NB4 (cell line): ENCODE results near the gene SELENBP1.
A peak's percentile ranks its signal among the peaks of the same experiment; 100 is the strongest.
"Not testable (repeated sequence)": the region's sequence is repeated elsewhere in the genome, so short reads cannot be mapped to it uniquely, and the experiment has no call there.

Experiments
- DNase-seq: peaks from one replicate; pipeline ENCODE4 v3.0.0; 2010; ENCODE audit warnings: low read depth
- H3K4me3 ChIP-seq: one replicate; pipeline ENCODE4 v1.5.1; 2011; ENCODE audit warnings: mild to moderate bottlenecking, low read depth, low read length, moderate library complexity
- CTCF ChIP-seq: IDR thresholded peaks from one replicate; pipeline ENCODE4 v1.5.1; 2012; ENCODE audit warnings: low read depth, low read length
- MYC ChIP-seq: IDR thresholded peaks from 2 replicates; pipeline ENCODE4 v1.6.1; 2011; ENCODE audit warnings: low read depth, low read length
- POLR2A ChIP-seq: IDR thresholded peaks from 2 replicates; pipeline ENCODE4 v1.6.1; 2011; ENCODE audit warnings: mild to moderate bottlenecking; ENCODE audit not compliant: insufficient read length; ENCODE audit errors: extremely low read depth
- TF ChIP-seq, protein P1 (sequence below): IDR thresholded peaks from 2 replicates; pipeline ENCODE4 v1.6.1; 2011; ENCODE audit warnings: low read depth, low read length

SELENBP1 gene

GRCh38 chr1:151402764-151403163, 30.3 kb upstream of the SELENBP1 start:
- TF ChIP-seq MYC (no peak), POLR2A (no peak), CTCF (no peak)
- TF ChIP-seq, protein P1, sequence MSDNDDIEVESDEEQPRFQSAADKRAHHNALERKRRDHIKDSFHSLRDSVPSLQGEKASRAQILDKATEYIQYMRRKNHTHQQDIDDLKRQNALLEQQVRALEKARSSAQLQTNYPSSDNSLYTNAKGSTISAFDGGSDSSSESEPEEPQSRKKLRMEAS = no peak
- H3K4me3 ChIP-seq = no peak overlapping the region
- DNase-seq = no peak

- no peak overlapping the region for H3K4me3 ChIP-seq
- DNase-seq = no peak
- TF ChIP-seq, protein P1 = no peak
- TF ChIP-seq POLR2A (no peak), MYC (no peak), CTCF (no peak)
Measured at GRCh38 chr1:151401860-151402259, 29.4 kb upstream of the SELENBP1 start.

DNA sequence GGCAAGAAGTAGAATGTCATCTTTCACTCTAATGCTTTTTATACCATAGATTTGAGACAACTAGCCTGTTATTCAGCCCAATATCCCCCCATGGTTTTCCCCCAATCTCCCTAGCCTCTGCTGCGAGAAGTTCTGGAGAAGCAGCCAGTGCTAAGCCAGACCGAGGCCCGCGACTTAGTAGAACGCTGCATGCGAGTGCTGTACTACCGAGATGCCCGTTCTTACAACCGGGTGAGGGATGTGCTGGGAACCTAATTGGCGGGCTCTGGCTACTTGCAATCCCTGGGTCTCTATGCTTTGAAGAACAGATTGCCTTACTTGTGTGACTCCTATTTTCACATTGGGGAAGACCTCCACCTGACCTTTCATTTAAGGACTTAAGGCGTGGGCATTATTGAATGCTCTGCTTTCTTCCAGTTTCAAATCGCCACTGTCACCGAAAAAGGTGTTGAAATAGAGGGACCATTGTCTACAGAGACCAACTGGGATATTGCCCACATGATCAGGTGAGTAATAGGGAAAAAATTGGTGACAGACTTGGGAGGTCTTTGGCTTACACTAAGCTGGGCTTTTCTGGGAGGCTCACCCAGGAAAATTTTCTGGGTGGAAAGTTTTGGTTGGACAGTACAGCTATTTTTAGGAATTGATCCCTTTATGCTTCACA, 28.8 kb upstream of the SELENBP1 start:
- TF ChIP-seq CTCF = no peak
- H3K4me3 ChIP-seq = peak overlapping the region; percentile 96
- no peak for DNase-seq

- TF ChIP-seq CTCF = peak; percentile 18
- TF ChIP-seq, protein P1 = 0 out of 2 replicates have a peak, but pooled peaks have one; percentile 47
- TF ChIP-seq MYC = peak; percentile 59; the same call in 1 of the 2 replicates
- TF ChIP-seq POLR2A = peak; percentile 74
- H3K4me3 ChIP-seq = peak within 1 kb of the TSS; percentile 96
- DNase-seq = peak; percentile 95
Measured at GRCh38 chr1:151399324-151400171, 27.0 kb upstream of the SELENBP1 start, which contains the start of gene PSMB4. Gene PSMB4, plus strand, starts transcription at chr1:151399573. Its CDS starts 15 bp downstream, at chr1:151399588.

DNA sequence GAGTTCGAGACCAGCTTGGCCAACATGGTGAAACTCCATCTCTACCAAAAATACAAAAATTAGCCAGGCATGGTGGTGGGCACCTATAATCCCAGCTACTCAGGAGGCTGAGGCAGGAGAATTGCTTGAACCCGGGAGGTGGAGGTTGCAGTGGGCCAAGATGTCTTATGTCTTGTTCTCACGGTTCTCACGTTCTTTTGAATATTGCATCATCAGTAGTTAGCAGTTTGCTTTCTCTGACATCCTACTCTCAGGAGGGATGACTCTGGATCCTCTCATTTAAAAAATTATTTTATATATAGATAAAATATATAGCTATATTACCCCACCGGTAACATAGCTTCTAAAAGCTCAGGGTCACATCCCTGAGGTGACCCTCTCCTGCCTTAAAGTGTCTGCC, 23.8 kb upstream of the SELENBP1 start:
- not testable (repeated sequence) for H3K4me3 ChIP-seq, DNase-seq

DNA sequence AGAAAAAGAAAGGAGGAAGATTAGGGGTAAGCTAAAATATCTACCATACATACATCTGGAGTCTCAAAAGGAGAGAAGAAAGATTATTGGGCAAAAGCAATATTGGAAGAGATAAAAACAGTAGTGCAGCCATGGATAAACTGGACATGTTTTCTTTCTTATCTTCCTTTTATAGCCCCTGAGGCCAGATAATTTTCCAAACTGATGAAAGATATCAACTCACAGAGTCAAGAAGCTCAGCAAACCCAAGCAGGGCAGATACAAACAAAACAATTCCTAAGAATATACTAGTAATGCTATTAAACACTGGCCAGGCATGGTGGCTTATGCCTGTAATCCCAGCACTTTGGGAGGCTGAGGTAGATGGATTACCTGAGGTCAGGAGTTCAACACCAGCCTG, 21.1 kb upstream of the SELENBP1 start:
- TF ChIP-seq, protein P1 = no peak
- TF ChIP-seq CTCF = no peak
- TF ChIP-seq POLR2A = no peak
- no peak for TF ChIP-seq MYC
- DNase-seq = no peak
- H3K4me3 ChIP-seq = no peak overlapping the region
